K562 (cell line): Measurements from ENCODE around the gene NIPAL1. TPM values are rescaled to one million over a fixed set of nuclear protein-coding genes. Genes with fewer than 3 reads are reported as not detected.

ENCODE experiments used
- ATAC-seq: fragments of 200-7000 bp; cut with Tn5 transposase; 3 replicates; pipeline ENCODE4 v1.9.1; 2020; ENCODE audit warnings: moderate library complexity
- BruUV-seq: library from RNA; stranded (reverse); fragments of 400-500 nt; replicated peaks from 2 replicates; lab custom pipeline; 2021; lab: Mats Ljungman, UMichigan
- CTCF ChIA-PET: fragments of 300-600 bp; formaldehyde crosslinking; extraction: SDS; loops from one replicate; lab custom pipeline; 2021; ENCODE audit warnings: low intra/inter-chr PET ratio; lab: Yijun Ruan, JAX
- POLR2A ChIA-PET: fragments of 300-600, 350-650 bp; sonication (Branson Sonifier 250); formaldehyde crosslinking; extraction: SDS; loops from one replicate; lab custom pipeline; 2021; ENCODE audit warnings: antibody characterized with exemption, inconsistent platforms; lab: Yijun Ruan, JAX
- DNase-seq, 4 experiments: peaks; one replicate each; pipeline versions ENCODE4 v3.0.0 to v3.0.0-alpha.2; 2011 to 2018; ENCODE audit warnings: low spot score in 3 of 4, mixed read lengths in 3 of 4; ENCODE audit errors: extremely low read depth in 1 of 4
- FAIRE-seq: peaks from 2 replicates; lab custom pipeline; 2011; peaks lifted over from hg19 to GRCh38; lab: Jason Lieb, UNC
- H2AFZ ChIP-seq: 2 replicates; pipeline ENCODE4 v1.6.0; 2011; ENCODE audit warnings: low read depth, low read length, control low read depth, inconsistent platforms
- H3K27ac ChIP-seq: fragments of 200-600 bp; 3 replicates; pipeline ENCODE4 v1.8.0; 2011; ENCODE audit warnings: low read depth, mild to moderate bottlenecking, control low read depth, inconsistent platforms, low read length, moderate library complexity, mixed read lengths; ENCODE audit errors: extremely low read depth
- H3K27me3 ChIP-seq, 2 experiments: fragments of 300-600 bp in 1 of 2; 2 replicates in 1 of 2; 3 replicates in 1 of 2; pipeline versions ENCODE4 v1.6.0 to v1.8.0; 2011; ENCODE audit warnings: inconsistent platforms in 2 of 2, low read length in 2 of 2, mild to moderate bottlenecking in 1 of 2, mixed read lengths in 1 of 2, moderate library complexity in 1 of 2; ENCODE audit not compliant: control insufficient read depth in 2 of 2, insufficient read depth in 2 of 2
- H3K36me3 ChIP-seq: fragments of 300-600 bp; 3 replicates; pipeline ENCODE4 v1.8.0; 2011; ENCODE audit warnings: mild to moderate bottlenecking, low read length, inconsistent platforms; ENCODE audit not compliant: control insufficient read depth, insufficient read depth
- H3K4me1 ChIP-seq, 2 experiments: fragments of 200-600 bp in 1 of 2; replicated peaks in 1 of 2; 2 replicates in 1 of 2; 3 replicates in 1 of 2; pipeline versions ENCODE4 v1.5.1 to v1.8.0; 2011; ENCODE audit warnings: inconsistent platforms in 2 of 2, low read length in 2 of 2, mild to moderate bottlenecking in 1 of 2, mixed read lengths in 1 of 2, moderate library complexity in 1 of 2; ENCODE audit not compliant: control insufficient read depth in 2 of 2, insufficient read depth in 2 of 2
- H3K4me2 ChIP-seq: 2 replicates; pipeline ENCODE4 v1.6.1; 2011; ENCODE audit warnings: low read length, control low read depth, inconsistent platforms, mixed read lengths; ENCODE audit not compliant: insufficient read depth
- H3K4me3 ChIP-seq: fragments of 200-600 bp; sonication (generic), shearing (Covaris generic); 2 replicates; pipeline ENCODE4 v1.5.1; 2016; ENCODE audit warnings: control low read depth, inconsistent platforms
- H3K79me2 ChIP-seq: fragments of 200-600 bp; 3 replicates; pipeline ENCODE4 v1.8.0; 2011; ENCODE audit warnings: low read length, inconsistent platforms; ENCODE audit not compliant: control insufficient read depth, insufficient read depth
- H3K9ac ChIP-seq, 2 experiments: 2 replicates each; pipeline versions ENCODE4 v1.6.0 to v1.6.1; 2011; ENCODE audit warnings: low read depth in 2 of 2, low read length in 2 of 2, control low read depth in 1 of 2, inconsistent platforms in 1 of 2, mild to moderate bottlenecking in 1 of 2, mixed read lengths in 1 of 2; ENCODE audit not compliant: insufficient read depth in 1 of 2
- H3K9me1 ChIP-seq: one replicate; pipeline ENCODE4 v1.6.0; 2011; ENCODE audit warnings: inconsistent platforms, mild to moderate bottlenecking, low read length, moderate library complexity; ENCODE audit not compliant: control insufficient read depth, insufficient read depth
- H3K9me3 ChIP-seq: replicated peaks from 2 replicates; pipeline ENCODE4 v1.5.1; 2011; ENCODE audit warnings: low read depth, low read length, inconsistent platforms; ENCODE audit not compliant: control insufficient read depth, insufficient read depth
- H4K20me1 ChIP-seq: replicated peaks from 2 replicates; pipeline ENCODE4 v1.6.1; 2011; ENCODE audit warnings: low read length, inconsistent platforms, mixed read lengths; ENCODE audit not compliant: control insufficient read depth, insufficient read depth
- ARID4B ChIP-seq: sonication (generic); formaldehyde crosslinking; IDR thresholded peaks from 2 replicates; pipeline ENCODE4 v1.8.0; 2022; ENCODE audit warnings: mild to moderate bottlenecking, missing genetic modification reagents
- CBX2 ChIP-seq: fragments of 200-600 bp; sonication (generic); IDR thresholded peaks from one replicate; pipeline ENCODE4 v1.6.1; 2012; ENCODE audit warnings: mild to moderate bottlenecking, low read length, inconsistent platforms; ENCODE audit not compliant: insufficient read depth, poor library complexity, severe bottlenecking
- CTBP1 ChIP-seq: fragments of 450-650 bp; IDR thresholded peaks from 2 replicates; pipeline ENCODE4 v1.6.1; 2016; ENCODE audit warnings: borderline replicate concordance
- ELF4 ChIP-seq: fragments of 450-650 bp; formaldehyde crosslinking; IDR thresholded peaks from 2 replicates; pipeline ENCODE4 v1.4.0; 2022; ENCODE audit warnings: missing genetic modification characterization
- FOXM1 ChIP-seq, 2 experiments: fragments of 450-650 bp in 1 of 2; sonication (generic) in 1 of 2; formaldehyde crosslinking in 1 of 2; IDR thresholded peaks; 2 replicates each; pipeline versions ENCODE4 v1.6.1 to v1.9.0; 2017 to 2022; ENCODE audit warnings: low read depth in 2 of 2, mild to moderate bottlenecking in 2 of 2, missing genetic modification reagents in 1 of 2, moderate library complexity in 1 of 2
- HDGF ChIP-seq: fragments of 450-650 bp; IDR thresholded peaks from 2 replicates; pipeline ENCODE4 v1.6.1; 2016
- HNRNPLL ChIP-seq: fragments of 200-400 bp; formaldehyde crosslinking; IDR thresholded peaks from 2 replicates; pipeline ENCODE4 v1.6.1; 2017; ENCODE audit warnings: low read length, low read depth, mild to moderate bottlenecking; ENCODE audit not compliant: poor library complexity, severe bottlenecking
- RNF219 ChIP-seq: fragments of 250-450 bp; sonication (Bioruptor Pico); IDR thresholded peaks from 2 replicates; pipeline ENCODE4 v1.5.0; 2022; ENCODE audit warnings: mild to moderate bottlenecking
- U2AF1 ChIP-seq: fragments of 200-400 bp; formaldehyde crosslinking; optimal IDR thresholded peaks from 2 replicates; pipeline ENCODE3; 2017; ENCODE audit warnings: mild to moderate bottlenecking, low read depth, low read length, moderate library complexity
- ZBTB26 ChIP-seq: fragments of 450-650 bp; formaldehyde crosslinking; IDR thresholded peaks from 2 replicates; pipeline ENCODE4 v1.4.0; 2022; ENCODE audit warnings: missing genetic modification characterization
- WGBS: fragments of 100-300 bp; shearing (Covaris generic); methylation state at CpG from one replicate; pipeline ENCODE4 v1.1.6; 2016; ENCODE audit warnings: low coverage, mixed read lengths; ENCODE audit not compliant: insufficient coverage; ENCODE audit errors: missing lambda C conversion rate; 5-methylcytosine and 5-hydroxymethylcytosine counted together
- in situ Hi-C: fragments of 300-500 bp; cut with MboI; formaldehyde crosslinking; loops from 4 replicates; pipeline ENCODE4 v1.15.0; 2018; ENCODE audit warnings: inconsistent platforms, mixed read lengths
- intact Hi-C: fragments of 100-400 bp; cut with micrococcal nuclease; formaldehyde crosslinking; loops from 2 replicates; pipeline ENCODE4 v1.14.2; 2022
- polyA plus RNA-seq, 8 experiments: library from polyadenylated mRNA; depleted of rRNA in 4 of 8; stranded (reverse) in 5 of 8; unstranded in 3 of 8; fragments of >200 nt; fragmentation: Nextera tagmentation in 2 of 8; fragmentation: Illumina TruSeq in 1 of 8; extraction: Ambion mirVana in 2 of 8; extraction: Trizol in 1 of 8; gene quantifications; 2 replicates each; pipeline versions ENCODE4 v1.2.1 to v1.2.3, GENCODE V29; 2011 to 2014; ENCODE audit warnings: inconsistent platforms in 1 of 8, missing spikeins in 1 of 8
- total RNA-seq, 7 experiments: library from RNA; depleted of rRNA in 6 of 7; stranded (reverse); fragments of >200 nt in 6 of 7; fragmentation: Illumina TruSeq in 2 of 7; extraction: Trizol in 2 of 7; gene quantifications; 2 replicates each; pipeline versions ENCODE4 v1.2.1 to v1.2.3, GENCODE V29; 2011 to 2021; ENCODE audit warnings: low replicate concordance in 1 of 7

Gene NIPAL1
- total and polyA plus RNA-seq, 9 of the 15 experiments (the other 6 are each of a cell fraction or from before 2014, with no cell fraction given) = 0.03 to 0.43 (median 0.25) TPM

- ChIA-PET CTCF (no interaction called here), POLR2A (no interaction called here)
- Histone ChIP-seq H3K4me1 (no peaks in the 10 kb centered on the region), H3K4me3 (no peak overlapping the region), H3K27ac (no peak overlapping the region), H3K9ac (no peak overlapping the region), H3K27me3 (no peaks in the 10 kb centered on the region; a peak in 2 of 5 replicates), H3K9me3 (no peaks in the 10 kb centered on the region), H2AFZ (no peak overlapping the region), H3K79me2 (no peaks in the 10 kb centered on the region), H3K4me2 (no peak overlapping the region), H3K9me1 (no peaks in the 10 kb centered on the region), H3K36me3 (no peaks in the 10 kb centered on the region), H4K20me1 (no peaks in the 10 kb centered on the region)
- TF ChIP-seq ZBTB26 (CRISPR knock-in tag) (no peak), CBX2 (no peak), U2AF1 (no peak), ELF4 (CRISPR knock-in tag) (no peak), ARID4B (CRISPR knock-in tag) (no peak), HNRNPLL (no peak), HDGF (no peak), CTBP1 (no peak), RNF219 (CRISPR knock-in tag) (no peak), FOXM1 (IDR thresholded peaks at IDR 0.05; ENCODE audit: low read depth) (no peak), FOXM1 (CRISPR knock-in tag; IDR thresholded peaks at IDR 0.05; ENCODE audit: low read depth) (no peak)
- FAIRE-seq (no peak), ATAC-seq (no peak), DNase-seq (no peak)
- no TSS peak for BruUV-seq
- in situ Hi-C loops (no loop called here), intact Hi-C loops (no loop called here)
- WGBS = no CpG with 5 or more reads among the region's 1 CpG
Observed at GRCh38 chr4:47972721-47973120, 43.9 kb upstream of the NIPAL1 start.
